ENCODE measurements around the gene B3GNT7.
"Not testable (repeated sequence)": the region's sequence is repeated elsewhere in the genome, so short reads cannot be mapped to it uniquely, and the experiment has no call there.

The B3GNT7 gene

DNA sequence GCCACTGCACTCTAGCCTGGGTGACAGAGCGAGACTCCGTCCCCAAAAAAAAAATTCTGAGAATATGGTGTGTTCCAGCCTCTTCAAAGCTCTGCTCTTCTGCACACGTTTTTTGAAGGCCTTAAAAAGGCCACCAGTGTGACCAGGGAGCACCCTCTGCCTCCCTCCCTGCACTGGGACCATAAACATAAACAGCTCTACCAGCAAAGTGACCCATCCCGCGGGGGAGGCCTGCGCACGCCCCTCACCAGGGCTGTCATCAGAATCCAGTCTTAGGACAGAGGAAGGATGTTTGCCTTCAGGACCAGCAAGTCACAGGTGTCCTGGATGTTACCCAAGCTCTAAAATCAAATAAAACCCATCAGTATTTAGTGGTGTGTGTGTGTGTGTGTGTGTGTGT lies 23.2 kb upstream of the B3GNT7 start:
- H3K27me3 Mint-ChIP-seq: peaks cover 8% of the 10 kb centered on the region
- no peaks in the 10 kb centered on the region for H3K36me3 Mint-ChIP-seq (ENCODE audit: low read depth)
- H3K27ac Mint-ChIP-seq: no peak overlapping the region
- H3K4me3 Mint-ChIP-seq: no peak overlapping the region
- H3K4me1 Mint-ChIP-seq (ENCODE audit: low read depth): no peaks in the 10 kb centered on the region
- intact Hi-C loops (cut with micrococcal nuclease): no loop called here
- no peaks in the 10 kb centered on the region for H3K9me3 Mint-ChIP-seq

DNA sequence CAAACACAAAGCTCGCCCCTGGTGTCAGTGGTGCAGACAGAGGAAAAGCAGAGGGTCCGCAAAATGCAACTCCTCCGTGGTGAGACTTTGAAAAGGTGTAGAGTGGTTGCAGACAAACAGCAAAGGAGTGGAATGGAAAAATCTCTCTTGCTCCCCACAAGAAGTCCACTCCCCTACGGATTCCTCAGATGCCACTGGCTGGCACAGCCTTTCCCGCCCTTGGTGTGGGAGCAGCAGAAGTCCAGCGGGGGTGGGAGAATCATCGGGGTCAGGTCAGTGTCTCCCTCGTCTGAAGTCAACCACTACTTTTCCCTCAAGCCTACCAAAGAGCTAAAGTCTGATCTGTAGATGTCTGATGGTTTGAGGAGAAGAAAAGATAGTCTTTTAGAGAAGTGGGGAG lies 22.3 kb upstream of the B3GNT7 start:
- no peak overlapping the region for H3K27ac Mint-ChIP-seq
- H3K36me3 Mint-ChIP-seq (ENCODE audit: low read depth): no peaks in the 10 kb centered on the region
- H3K4me1 Mint-ChIP-seq (ENCODE audit: low read depth): peaks cover 4% of the 10 kb centered on the region
- H3K9me3 Mint-ChIP-seq: no peaks in the 10 kb centered on the region
- intact Hi-C loops (cut with micrococcal nuclease): no loop called here
- H3K27me3 Mint-ChIP-seq: peaks cover 8% of the 10 kb centered on the region
- H3K4me3 Mint-ChIP-seq: no peak overlapping the region

DNA sequence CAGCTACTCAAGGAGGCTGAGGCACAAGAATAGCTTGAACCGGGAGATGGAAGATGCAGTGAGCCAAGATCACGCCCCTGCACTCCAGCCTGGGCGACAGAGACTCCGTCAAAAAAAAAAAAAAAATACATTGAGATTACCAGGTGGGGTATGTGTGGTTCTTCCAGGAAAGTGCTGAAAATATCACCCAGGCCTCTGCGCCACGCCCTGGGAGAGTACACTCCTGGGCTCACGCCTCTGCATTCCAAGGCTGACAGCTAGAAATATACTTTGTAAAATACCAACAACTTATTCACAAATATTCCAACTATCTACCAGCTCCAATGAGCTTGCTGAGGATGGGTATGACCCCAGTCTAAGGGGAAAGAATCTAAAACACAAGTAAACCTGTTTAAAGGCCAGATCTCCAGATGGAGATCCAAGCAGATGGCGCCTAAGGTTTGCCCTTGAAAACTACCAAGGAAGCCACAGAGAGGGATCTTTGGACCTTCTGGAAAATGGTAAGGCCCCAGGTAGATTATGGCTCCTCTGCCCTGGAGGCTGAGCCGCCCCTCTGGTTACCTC lies 21.6 kb upstream of the B3GNT7 start:
- peaks cover 8% of the 10 kb centered on the region for H3K27me3 Mint-ChIP-seq
- H3K9me3 Mint-ChIP-seq: no peaks in the 10 kb centered on the region
- H3K27ac Mint-ChIP-seq: no peak overlapping the region
- no peak overlapping the region for H3K4me3 Mint-ChIP-seq
- intact Hi-C loops (cut with micrococcal nuclease): no loop called here
- no peaks in the 10 kb centered on the region for H3K36me3 Mint-ChIP-seq (ENCODE audit: low read depth)
- H3K4me1 Mint-ChIP-seq (ENCODE audit: low read depth): peaks cover 9% of the 10 kb centered on the region

DNA sequence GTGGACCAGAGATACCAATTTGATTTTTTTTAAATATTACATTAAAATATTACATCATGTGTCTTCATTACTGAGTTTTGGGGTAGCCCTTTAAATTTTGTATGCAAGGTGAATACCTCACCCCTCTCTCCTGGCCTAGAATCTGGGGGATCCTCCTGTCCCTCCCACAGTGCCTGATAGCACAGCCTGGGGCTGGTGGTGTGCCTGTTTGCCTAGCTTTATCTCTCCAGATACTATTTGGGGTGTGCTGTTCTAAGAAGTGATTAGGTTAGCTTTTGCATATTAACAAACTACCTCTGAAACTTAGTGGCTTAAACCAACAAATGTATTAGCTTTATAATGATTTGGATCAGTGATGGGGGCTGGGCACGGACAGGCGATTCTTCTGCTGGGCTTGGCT lies 20.7 kb upstream of the B3GNT7 start:
- Mint-ChIP-seq H3K36me3 (ENCODE audit: low read depth) (no peaks in the 10 kb centered on the region), H3K4me3 (no peak overlapping the region), H3K27me3 (peaks cover 8% of the 10 kb centered on the region), H3K4me1 (ENCODE audit: low read depth) (peaks cover 9% of the 10 kb centered on the region), H3K9me3 (no peaks in the 10 kb centered on the region), H3K27ac (no peak overlapping the region)
- intact Hi-C loops (cut with micrococcal nuclease): no loop called here

DNA sequence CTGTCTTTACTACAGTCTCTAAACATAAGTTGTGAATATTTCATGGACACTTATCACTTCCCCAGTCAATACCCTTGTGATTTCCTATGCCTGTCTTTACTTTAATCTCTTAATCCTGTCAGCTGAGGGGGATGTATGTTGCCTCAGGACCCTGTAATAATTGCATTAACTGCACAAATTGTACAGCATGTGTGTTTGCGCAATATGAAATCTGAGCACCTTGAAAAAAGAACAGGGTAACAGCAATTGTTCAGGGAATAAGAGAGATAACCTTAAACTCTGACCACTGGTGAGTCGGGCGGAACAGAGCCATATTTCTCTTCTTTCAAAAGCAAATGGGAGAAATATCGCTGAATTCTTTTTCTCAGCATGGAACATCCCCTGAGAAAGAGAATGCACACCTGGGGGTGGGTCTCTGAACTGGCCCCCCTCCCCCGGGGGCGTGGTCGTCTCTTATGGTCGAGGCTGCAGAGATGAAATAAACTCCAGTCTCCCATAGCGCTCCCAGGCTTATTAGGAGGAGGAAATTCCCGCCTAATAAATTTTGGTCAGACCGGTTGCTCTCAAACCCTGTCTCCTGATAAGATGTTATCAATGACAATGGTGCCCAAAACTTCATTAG lies 19.4 kb upstream of the B3GNT7 start:
- H3K9me3 Mint-ChIP-seq; H3K27ac Mint-ChIP-seq; H3K4me1 Mint-ChIP-seq (ENCODE audit: low read depth); H3K4me3 Mint-ChIP-seq; H3K36me3 Mint-ChIP-seq (ENCODE audit: low read depth); intact Hi-C loops (cut with micrococcal nuclease): not testable (repeated sequence)
- peaks cover 10% of the 10 kb centered on the region for H3K27me3 Mint-ChIP-seq

DNA sequence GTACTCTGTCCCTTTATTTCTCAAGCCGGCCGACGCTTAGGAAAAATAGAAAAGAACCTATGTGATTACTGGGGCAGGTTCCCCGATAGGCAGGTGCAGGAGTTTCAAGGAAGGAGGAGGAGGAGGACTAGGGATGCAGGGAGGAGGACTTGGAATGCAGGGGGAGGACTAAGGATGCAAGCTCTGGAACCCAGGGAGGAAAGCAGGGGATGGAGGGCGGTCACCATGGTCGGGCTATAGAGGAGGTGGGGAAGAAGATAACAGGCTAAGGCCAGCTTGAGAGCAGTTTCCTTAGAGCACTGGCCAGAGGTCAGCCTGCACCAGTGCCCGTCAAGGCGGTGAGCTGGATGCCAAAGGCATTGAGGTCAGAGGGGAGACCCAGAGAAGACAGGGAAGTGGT lies 18.7 kb upstream of the B3GNT7 start:
- Mint-ChIP-seq H3K4me3 (no peak overlapping the region), H3K36me3 (ENCODE audit: low read depth) (no peaks in the 10 kb centered on the region), H3K9me3 (no peaks in the 10 kb centered on the region), H3K4me1 (ENCODE audit: low read depth) (peaks cover 9% of the 10 kb centered on the region), H3K27ac (no peak overlapping the region), H3K27me3 (peaks cover 12% of the 10 kb centered on the region)
- intact Hi-C loops (cut with micrococcal nuclease): no loop called here

DNA sequence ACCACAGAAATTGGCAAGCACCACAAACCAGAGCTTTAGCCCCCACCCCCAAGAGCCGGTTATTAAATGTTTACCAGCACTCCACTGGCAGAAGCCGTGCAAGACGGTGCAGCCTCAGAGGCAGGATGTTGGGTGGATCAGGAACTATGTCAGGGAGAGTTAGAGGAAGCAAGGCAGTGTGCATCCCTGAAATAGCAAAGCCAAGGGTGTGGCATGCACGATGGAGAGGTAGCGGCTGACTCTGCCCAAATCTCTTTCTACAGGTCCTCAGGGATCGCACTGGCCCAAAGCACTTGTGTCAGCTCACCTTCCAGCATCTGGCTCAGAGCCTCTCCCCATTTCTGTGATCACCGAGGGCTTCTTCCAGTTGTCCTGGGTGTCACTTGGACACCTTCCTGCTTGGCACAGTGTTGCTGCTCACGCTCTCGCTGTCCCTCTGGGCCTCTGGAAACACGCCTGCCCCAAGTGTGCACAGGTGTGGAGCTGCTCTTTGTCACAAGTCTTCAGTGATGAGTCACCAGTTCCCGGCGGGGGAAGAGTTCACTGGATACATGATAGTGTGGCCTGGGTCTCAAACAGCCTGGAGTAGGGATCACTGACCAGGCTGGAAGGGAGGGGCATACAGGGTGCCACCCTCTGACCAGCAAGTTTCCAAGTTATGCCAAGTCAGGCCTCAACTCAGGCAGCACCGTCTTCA lies 17.3 kb upstream of the B3GNT7 start:
- no peak overlapping the region for H3K27ac Mint-ChIP-seq
- no peaks in the 10 kb centered on the region for H3K36me3 Mint-ChIP-seq (ENCODE audit: low read depth)
- no peak overlapping the region for H3K4me3 Mint-ChIP-seq
- peaks cover 9% of the 10 kb centered on the region for H3K4me1 Mint-ChIP-seq (ENCODE audit: low read depth)
- no peaks in the 10 kb centered on the region for H3K9me3 Mint-ChIP-seq
- H3K27me3 Mint-ChIP-seq: peaks cover 14% of the 10 kb centered on the region
- intact Hi-C loops (cut with micrococcal nuclease): no loop called here

DNA sequence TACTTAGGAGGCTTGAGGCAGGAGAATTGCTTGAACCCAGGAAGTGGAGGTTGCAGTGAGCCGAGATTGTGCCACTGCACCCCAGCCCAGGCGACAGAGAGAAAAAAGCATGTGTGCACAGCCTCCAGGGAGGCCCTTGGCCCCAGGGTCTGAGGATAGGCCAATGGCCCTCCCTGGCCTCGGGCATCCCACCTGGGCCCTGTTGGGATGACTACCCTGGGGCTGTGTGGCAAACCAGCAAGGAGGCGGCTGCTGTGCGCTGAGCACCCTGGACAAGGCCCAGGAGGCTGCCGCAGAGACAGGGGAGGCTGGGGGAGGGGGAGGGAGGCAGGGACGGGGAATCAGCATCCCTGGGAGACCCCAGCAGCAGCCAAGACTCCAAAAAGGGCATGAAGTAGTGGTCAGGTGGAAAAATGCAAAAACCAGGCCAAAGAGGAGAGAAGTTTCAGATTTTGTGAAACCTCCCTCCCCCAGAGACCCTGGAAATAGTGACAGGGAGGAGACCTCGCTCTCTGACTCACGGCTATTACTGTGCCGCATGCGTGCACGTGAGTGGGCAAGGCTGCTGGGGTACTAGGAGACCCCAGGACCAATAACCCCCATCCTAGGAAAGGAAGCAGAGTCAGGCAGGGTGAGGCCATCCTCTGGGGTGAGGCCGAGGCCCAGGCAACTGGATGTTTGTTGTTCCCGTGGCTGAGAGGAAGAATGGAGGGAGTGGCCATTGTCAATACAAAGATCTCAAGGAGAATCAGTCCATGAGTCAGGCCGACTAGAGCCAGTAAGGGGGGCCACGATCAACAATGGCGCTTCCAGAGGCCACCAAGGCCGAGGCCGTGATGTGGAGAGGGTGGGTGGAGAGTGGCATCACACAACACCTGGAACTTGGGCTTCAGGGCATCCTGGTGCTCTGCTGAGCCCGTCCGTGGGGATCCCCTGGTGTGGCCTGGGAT lies 16.0 kb upstream of the B3GNT7 start:
- Mint-ChIP-seq H3K27ac (no peak overlapping the region), H3K36me3 (ENCODE audit: low read depth) (no peaks in the 10 kb centered on the region), H3K27me3 (peaks cover 14% of the 10 kb centered on the region), H3K4me3 (no peak overlapping the region), H3K9me3 (peaks cover under 1% of the 10 kb centered on the region), H3K4me1 (ENCODE audit: low read depth) (peaks cover 16% of the 10 kb centered on the region)
- intact Hi-C loops (cut with micrococcal nuclease): no loop called here

DNA sequence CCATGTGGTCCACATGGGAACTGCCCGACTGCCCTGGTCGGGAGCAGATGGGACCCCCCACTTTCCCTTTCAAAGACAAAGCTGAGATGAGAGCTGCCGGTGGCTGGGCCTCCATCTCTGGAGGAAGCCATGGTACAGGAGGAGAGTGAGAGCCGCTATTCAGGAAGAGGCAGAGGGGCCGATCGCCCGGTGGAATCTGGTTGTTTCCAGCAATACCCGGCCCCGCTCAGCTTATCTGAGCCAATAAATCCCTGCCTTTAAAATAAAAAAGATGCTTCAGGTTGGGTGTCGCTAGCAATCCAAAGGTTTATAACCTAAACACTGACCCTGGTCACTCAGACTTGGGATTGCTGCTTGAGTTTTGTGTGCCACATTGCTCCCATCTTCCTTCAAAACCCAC lies 15.2 kb upstream of the B3GNT7 start:
- Mint-ChIP-seq H3K4me3 (no peak overlapping the region), H3K36me3 (ENCODE audit: low read depth) (no peaks in the 10 kb centered on the region), H3K27ac (no peak overlapping the region), H3K27me3 (peaks cover 14% of the 10 kb centered on the region), H3K9me3 (peaks cover 8% of the 10 kb centered on the region), H3K4me1 (ENCODE audit: low read depth) (peaks cover 16% of the 10 kb centered on the region)
- intact Hi-C loops (cut with micrococcal nuclease): no loop called here

DNA sequence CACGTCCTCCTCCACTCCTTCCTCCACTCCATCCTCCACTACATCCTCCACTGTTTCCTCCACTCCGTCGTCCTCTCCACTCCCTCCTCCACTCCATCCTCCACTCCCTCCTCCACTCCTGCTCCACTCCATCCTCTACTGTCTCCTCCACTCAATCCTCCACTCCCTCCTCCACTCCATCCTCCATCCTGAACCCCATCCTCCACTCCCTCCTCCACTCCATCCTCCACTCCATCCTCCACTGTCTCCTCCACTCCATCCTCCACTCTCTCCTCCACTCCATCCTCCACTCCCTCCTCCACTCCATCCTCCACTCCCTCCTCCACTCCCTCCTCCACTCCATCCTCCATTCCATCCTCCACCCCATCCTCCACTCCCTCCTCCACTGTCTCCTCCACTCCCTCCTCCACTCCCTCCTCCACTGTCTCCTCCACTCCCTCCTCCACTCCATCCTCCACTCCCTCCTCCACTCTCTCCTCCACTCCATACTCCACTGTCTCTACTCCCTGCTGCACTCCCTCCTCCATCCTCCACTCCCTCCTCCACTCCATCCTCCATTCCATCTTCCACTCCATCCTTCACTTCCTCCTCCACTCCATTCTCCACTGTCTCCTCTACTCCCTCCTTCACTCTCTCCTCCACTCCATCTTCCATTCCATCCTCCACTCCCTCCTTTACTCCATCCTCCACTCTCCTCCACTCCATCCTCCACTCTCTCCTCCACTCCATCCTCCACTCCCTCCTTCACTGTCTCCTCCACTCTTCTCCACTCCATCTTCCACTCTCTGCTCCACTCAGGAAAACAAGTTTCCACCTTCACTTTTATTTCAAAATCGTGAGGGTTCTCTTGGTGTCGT lies 14.3 kb upstream of the B3GNT7 start:
- Mint-ChIP-seq H3K4me1 (ENCODE audit: low read depth) (peaks cover 16% of the 10 kb centered on the region), H3K4me3 (no peak overlapping the region), H3K27me3 (peaks cover 15% of the 10 kb centered on the region), H3K36me3 (ENCODE audit: low read depth) (no peaks in the 10 kb centered on the region), H3K27ac (no peak overlapping the region), H3K9me3 (peaks cover 9% of the 10 kb centered on the region)
- intact Hi-C loops (cut with micrococcal nuclease): no loop called here

DNA sequence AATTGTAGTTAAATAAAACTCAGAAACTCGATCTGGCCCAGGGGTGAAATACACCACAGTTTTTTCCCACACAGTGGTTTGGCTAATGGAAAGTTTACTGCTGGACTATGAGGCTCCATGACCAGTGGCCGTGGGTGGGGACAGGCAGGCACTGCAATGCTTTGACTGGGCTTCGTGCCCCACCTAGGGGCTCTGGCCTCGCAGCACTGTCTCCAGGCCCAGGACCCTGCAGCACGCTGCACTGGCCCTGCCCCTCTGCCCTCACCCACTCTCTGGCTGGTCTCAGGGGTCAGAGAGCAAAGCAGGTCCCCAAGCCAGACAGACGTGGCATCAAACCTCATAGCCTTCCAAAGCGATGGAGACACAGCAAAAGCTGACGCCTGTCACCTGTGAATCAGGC lies 13.4 kb upstream of the B3GNT7 start:
- Mint-ChIP-seq H3K4me3 (no peak overlapping the region), H3K36me3 (ENCODE audit: low read depth) (no peaks in the 10 kb centered on the region), H3K27me3 (peaks cover 11% of the 10 kb centered on the region), H3K27ac (no peak overlapping the region), H3K9me3 (peaks cover 9% of the 10 kb centered on the region), H3K4me1 (ENCODE audit: low read depth) (peaks cover 16% of the 10 kb centered on the region)
- intact Hi-C loops (cut with micrococcal nuclease): no loop called here

DNA sequence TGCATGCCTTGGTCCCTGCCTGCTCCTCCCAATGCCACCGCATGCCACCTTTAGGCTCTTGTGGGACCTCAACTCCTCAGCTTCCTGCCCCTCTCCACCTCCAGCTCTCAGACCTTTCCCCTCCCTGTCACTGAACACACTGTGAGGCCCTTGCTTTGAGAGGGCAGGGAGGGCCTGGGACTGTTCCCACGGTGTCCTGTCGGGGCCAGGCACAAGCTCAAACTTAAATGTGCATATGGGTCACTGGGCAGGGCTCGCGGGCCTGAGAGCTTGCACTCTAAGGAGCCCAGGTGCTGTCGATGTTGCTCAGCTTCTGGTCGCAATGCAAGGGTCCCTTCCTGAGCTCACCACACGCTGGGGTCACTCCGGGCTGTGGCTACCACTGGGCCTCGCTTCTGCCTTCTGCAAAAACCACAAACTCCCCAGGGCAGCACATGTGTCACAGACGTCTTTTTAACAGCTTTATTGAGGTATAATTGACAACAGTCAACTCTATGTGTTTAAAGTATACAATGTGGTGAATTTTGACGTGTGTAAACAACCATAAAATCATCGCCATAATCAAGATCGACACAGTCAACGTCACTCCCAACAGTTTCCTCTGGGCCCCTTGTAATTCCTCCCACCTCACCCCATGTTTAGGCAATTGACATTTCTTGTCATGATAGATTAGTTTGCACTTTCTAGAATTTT lies 11.9 kb upstream of the B3GNT7 start:
- intact Hi-C loops (cut with micrococcal nuclease): no loop called here
- Mint-ChIP-seq H3K4me1 (ENCODE audit: low read depth) (peaks cover 14% of the 10 kb centered on the region), H3K9me3 (peaks cover 9% of the 10 kb centered on the region), H3K4me3 (no peak overlapping the region), H3K27me3 (peaks cover 10% of the 10 kb centered on the region), H3K36me3 (ENCODE audit: low read depth) (no peaks in the 10 kb centered on the region), H3K27ac (no peak overlapping the region)

DNA sequence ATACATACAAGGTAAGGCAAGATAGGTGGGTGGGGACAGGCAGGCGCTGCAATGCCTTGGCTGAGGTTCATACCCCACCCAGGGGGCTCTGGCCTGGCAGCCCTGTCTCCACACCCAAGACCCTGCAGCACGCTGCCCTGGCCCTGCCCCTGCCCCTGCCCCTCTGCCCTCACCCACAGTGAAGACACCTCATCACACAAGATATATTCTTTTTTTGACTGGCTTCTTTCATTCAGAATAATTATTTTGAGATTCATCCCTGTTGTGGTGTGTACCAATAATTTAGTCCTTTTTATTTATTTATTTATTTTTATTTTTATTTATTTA lies 11.4 kb upstream of the B3GNT7 start:
- no peak overlapping the region for H3K27ac Mint-ChIP-seq
- peaks cover 18% of the 10 kb centered on the region for H3K4me1 Mint-ChIP-seq (ENCODE audit: low read depth)
- H3K4me3 Mint-ChIP-seq: no peak overlapping the region
- H3K9me3 Mint-ChIP-seq: peaks cover 9% of the 10 kb centered on the region
- H3K36me3 Mint-ChIP-seq (ENCODE audit: low read depth): no peaks in the 10 kb centered on the region
- intact Hi-C loops (cut with micrococcal nuclease): no loop called here
- peaks cover 15% of the 10 kb centered on the region for H3K27me3 Mint-ChIP-seq
